Measurements from ENCODE around the gene CEACAM18.

DNA sequence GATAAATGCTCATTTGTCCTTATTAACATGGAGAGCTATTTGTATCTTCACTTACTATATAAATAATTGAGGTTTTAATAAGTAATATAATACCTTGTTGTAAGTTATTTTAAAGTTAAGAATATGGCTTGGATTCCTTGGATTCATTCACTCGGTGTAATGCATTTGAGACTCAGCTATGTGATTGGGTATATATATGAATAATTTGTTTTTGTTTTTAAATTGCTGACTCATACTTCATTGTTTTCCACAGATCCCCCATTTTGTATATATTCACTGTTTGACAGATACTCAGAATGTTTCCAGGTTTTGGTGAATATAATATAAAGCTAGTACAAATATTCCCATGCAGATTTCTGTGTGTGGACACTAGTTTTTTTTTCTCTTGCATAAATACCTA lies 6.8 kb upstream of the CEACAM18 start:
- TF ChIP-seq CTCF (IDR thresholded peaks at IDR 0.05), result no peak
- no peak for TF ChIP-seq POLR2A (IDR thresholded peaks at IDR 0.05)
- TF ChIP-seq EP300 (IDR thresholded peaks at IDR 0.05), result no peak
